Muscle of leg (tissue), 11 donors: ENCODE measurements around the gene MIER2. TPM values are rescaled to one million over a fixed set of nuclear protein-coding genes. Genes with fewer than 3 reads are reported as not detected.
"Not testable (repeated sequence)": the region's sequence is repeated elsewhere in the genome, so short reads cannot be mapped to it uniquely, and the experiment has no call there.

Source experiments
- DNase-seq: peaks from one replicate; pipeline ENCODE4 v3.0.0; 2013
- H3K27ac ChIP-seq: one replicate; pipeline ENCODE4 v1.5.1; 2013; ENCODE audit warnings: mild to moderate bottlenecking, low read length, control low read depth
- H3K27me3 ChIP-seq: one replicate; pipeline ENCODE4 v1.6.1; 2013; ENCODE audit warnings: low read length; ENCODE audit not compliant: control insufficient read depth, insufficient read depth
- H3K36me3 ChIP-seq: one replicate; pipeline ENCODE4 v1.6.1; 2013; ENCODE audit warnings: low read length; ENCODE audit not compliant: control insufficient read depth, insufficient read depth
- H3K4me1 ChIP-seq: one replicate; pipeline ENCODE4 v1.6.1; 2013; ENCODE audit warnings: low read length; ENCODE audit not compliant: control insufficient read depth, insufficient read depth
- H3K4me3 ChIP-seq: one replicate; pipeline ENCODE4 v1.5.1; 2013; ENCODE audit warnings: low read length, control low read depth
- H3K9me3 ChIP-seq: replicated peaks from 2 replicates; pipeline ENCODE4 v1.6.1; 2013; ENCODE audit warnings: low read depth, low read length; ENCODE audit not compliant: control insufficient read depth
- WGBS: methylation state at CpG from one replicate; pipeline ENCODE4 v1.1.5; 2013; ENCODE audit warnings: missing lambda C conversion rate; ENCODE audit not compliant: insufficient coverage; 5-methylcytosine and 5-hydroxymethylcytosine counted together
- polyA plus RNA-seq, 8 donors: library from polyadenylated mRNA; unstranded; fragments of 120-200 nt; gene quantifications; one replicate each; pipeline versions ENCODE4 v1.2.1 to v1.2.3, GENCODE V29; 2013; ENCODE audit warnings: inconsistent platforms in 1 of 8, low replicate concordance in 1 of 8; ENCODE audit not compliant: insufficient read length in 8 of 8, insufficient read depth in 1 of 8
- total RNA-seq: library from RNA; stranded (reverse); fragments of 120-200 nt; gene quantifications from one replicate; pipeline ENCODE4 v1.2.4, GENCODE V29; 2013

Gene MIER2
- total and polyA plus RNA-seq, 9 donors: 17.2 to 33.5 (median 28.8) TPM

DNA sequence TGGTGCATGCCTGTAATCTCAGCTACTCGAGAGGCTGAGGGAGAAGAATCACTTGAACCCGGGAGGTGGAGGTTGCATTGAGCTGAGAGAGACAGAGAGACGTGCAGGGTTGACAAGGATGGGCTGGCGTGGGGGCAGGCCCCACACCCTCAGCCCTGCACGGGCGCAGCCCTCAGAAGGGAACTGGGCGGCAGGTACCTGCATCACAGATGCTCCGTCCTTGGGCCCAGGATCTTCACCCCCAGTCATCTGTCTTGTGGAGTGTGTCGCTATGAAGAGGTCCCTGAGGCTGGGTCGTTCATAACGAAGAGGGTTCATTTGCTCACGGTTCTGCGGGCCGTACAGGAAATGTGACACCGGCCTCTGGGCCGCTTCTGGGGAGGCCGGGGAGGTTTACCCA, 44.1 kb upstream of the MIER2 start:
- Histone ChIP-seq H3K9me3 (no peaks in the 10 kb centered on the region), H3K27me3 (peaks cover 3% of the 10 kb centered on the region), H3K4me1 (peaks cover 7% of the 10 kb centered on the region), H3K27ac (no peak overlapping the region), H3K4me3 (no peak overlapping the region), H3K36me3 (no peaks in the 10 kb centered on the region)
- 75% methylated on average over 16 of the region's 17 CpGs for WGBS
- no peak for DNase-seq

DNA sequence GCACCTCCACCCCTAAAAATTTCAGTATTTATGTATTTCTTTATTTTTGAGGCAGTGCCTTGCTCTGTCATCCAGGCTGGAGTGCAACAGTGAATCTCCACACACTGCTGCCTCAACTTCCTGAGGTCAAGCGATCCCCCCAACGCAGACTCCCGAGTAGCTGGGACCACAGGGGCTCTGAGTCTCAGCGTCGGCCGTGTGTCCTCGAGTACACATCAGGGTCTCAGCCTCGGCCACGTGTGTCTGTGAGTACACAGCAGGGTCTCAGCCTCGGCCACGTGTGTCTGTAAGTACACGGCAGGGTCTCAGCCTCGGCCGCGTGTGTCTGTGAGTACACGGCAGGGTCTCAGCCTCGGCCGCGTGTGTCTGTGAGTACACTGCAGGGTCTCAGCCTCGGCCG, 43.2 kb upstream of the MIER2 start:
- DNase-seq: no peak
- Histone ChIP-seq H3K4me3 (no peak overlapping the region), H3K27ac (no peak overlapping the region), H3K9me3 (no peaks in the 10 kb centered on the region), H3K4me1 (peaks cover 7% of the 10 kb centered on the region), H3K36me3 (no peaks in the 10 kb centered on the region), H3K27me3 (peaks cover 10% of the 10 kb centered on the region)
- WGBS: 89% methylated on average over 9 of the region's 21 CpGs

DNA sequence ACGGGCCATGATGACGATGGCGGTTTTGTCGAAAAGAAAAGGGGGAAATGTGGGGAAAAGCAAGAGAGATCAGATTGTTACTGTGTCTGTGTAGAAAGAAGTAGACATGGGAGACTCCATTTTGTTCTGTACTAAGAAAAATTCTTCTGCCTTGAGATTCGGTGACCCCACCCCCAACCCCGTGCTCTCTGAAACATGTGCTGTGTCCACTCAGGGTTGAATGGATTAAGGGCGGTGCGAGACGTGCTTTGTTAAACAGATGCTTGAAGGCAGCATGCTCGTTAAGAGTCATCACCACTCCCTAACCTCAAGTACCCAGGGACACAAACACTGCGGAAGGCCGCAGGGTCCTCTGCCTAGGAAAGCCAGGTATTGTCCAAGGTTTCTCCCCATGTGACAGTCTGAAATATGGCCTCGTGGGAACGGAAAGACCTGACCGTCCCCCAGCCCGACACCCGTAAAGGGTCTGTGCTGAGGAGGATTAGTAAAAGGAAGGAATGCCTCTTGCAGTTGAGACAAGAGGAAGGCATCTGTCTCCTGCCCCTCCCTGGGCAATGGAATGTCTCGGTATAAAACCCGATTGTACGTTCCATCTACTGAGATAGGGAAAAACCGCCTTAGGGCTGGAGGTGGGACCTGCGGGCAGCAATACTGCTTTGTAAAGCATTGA, 42.2 kb upstream of the MIER2 start:
- H3K4me1 ChIP-seq, H3K9me3 ChIP-seq, H3K4me3 ChIP-seq, H3K36me3 ChIP-seq, DNase-seq, H3K27ac ChIP-seq: not testable (repeated sequence)
- no CpG with 5 or more reads among the region's 22 CpGs for WGBS
- peaks cover 10% of the 10 kb centered on the region for H3K27me3 ChIP-seq

DNA sequence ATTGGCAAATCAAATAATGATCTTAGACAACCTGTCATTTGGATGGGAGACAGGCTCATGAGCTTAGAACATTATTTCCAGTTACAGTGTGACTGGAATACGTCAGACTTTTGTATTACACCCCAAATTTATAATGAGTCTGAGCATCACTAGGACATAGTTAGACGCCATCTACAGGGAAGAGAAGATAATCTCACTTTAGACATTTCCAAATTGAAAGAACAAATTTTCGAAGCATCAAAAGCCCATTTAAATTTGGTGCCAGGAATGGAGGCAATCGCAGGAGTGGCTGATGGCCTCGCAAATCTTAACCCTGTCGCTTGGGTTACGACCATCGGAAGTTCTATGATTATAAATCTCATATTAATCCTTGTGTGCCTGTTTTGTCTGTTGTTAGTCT, 41.6 kb upstream of the MIER2 start:
- H3K36me3 ChIP-seq, H3K9me3 ChIP-seq, H3K27ac ChIP-seq, DNase-seq, H3K4me1 ChIP-seq, H3K4me3 ChIP-seq: not testable (repeated sequence)
- peaks cover 10% of the 10 kb centered on the region for H3K27me3 ChIP-seq
- no CpG with 5 or more reads among the region's 8 CpGs for WGBS

DNA sequence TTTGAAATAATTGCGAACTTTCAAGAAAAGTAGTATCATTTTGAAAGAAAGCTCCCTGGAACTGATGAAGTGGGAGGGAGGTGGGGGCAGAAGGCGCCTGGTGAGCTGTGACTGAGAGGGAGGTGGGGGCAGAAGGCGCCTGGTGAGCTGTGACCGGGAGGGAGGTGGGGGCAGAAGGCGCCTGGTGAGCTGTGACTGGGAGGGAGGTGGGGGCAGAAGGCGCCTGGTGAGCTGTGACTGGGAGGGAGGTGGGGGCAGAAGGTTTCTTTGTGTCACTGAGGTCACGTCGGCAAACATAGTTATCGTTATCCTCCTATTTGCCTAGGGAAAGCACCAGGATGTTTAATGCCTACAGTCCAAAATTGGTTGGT, 40.2 kb upstream of the MIER2 start:
- Histone ChIP-seq H3K27ac (no peak overlapping the region), H3K27me3 (peaks cover 10% of the 10 kb centered on the region), H3K4me1 (peaks cover 5% of the 10 kb centered on the region), H3K4me3 (no peak overlapping the region), H3K36me3 (no peaks in the 10 kb centered on the region), H3K9me3 (no peaks in the 10 kb centered on the region)
- 95% methylated on average over 4 of the region's 9 CpGs for WGBS
- no peak for DNase-seq

DNA sequence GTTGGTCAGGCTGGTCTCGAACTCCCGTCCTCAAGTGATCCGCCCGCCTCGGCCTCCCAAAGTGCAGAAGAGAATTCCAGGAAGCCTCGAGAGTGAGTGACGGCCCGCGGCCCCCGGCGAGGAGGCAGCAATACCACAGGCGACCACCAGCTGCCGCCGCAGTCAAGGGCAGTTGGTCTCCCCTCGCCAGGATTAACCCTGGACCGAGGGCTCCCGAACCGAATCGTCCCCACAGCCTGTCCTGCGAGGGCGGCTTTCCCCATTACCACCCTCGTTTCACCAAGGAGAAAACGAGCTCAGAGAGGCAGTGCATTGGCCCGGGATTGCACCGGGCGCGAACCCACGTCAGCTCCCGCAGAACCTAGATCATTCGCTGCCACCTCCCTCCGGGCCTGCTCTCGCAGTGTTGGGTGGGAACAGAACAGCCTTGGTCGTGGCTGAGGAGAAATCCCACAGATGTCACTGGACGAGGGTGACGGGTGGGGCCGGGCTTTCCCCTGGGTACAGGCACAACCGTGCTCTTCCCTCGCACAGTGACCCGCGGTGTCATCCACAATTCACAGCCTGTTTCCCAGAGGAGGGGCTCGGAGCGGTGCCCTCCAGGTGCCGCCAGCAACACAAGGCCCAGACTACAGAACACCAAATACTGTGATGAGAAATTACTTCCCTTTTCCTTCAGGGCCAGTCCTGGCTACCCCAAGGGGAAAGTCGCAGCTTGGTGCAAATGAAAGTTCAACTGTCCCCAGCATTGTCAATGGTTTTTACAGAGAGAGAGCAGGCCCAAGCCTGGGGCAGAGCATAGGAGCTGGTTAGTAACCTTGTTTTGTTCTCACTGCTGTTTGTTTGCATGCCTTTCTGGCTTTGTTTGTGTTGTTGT, 39.6 kb upstream of the MIER2 start:
- WGBS: 23% methylated on average over 37 of the region's 44 CpGs
- peak; percentile 38 for DNase-seq
- H3K9me3 ChIP-seq: no peaks in the 10 kb centered on the region
- H3K27me3 ChIP-seq: peaks cover 10% of the 10 kb centered on the region
- no peak overlapping the region for H3K4me3 ChIP-seq
- H3K27ac ChIP-seq: no peak overlapping the region
- H3K4me1 ChIP-seq: peaks cover 5% of the 10 kb centered on the region
- H3K36me3 ChIP-seq: no peaks in the 10 kb centered on the region

DNA sequence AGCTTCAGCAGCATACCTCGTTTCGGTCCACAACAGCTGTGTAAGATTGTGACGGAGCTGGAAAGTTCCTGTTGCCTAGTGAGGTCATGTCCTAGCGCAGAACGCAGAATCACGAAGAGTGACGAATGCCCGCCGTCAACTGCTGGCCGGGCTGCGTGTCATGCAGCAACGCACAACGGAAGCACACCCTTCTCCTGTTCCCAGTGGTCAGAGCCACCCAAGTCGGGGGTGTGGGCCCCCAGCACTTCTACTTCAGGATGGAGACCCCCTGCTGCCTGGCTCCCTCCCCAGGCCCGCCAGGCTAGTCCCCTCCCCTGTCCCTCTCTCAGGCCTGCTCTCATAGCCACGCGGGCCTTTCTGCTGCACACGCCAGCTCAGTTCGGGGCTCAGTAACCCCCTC, 38.4 kb upstream of the MIER2 start:
- DNase-seq: no peak
- H3K4me3 ChIP-seq: no peak overlapping the region
- WGBS: 81% methylated on average over 19 of the region's 19 CpGs

GRCh38 chr19:382578-382977, 38.0 kb upstream of the MIER2 start:
- not testable (repeated sequence) for H3K9me3 ChIP-seq, H3K27ac ChIP-seq, H3K4me3 ChIP-seq, H3K36me3 ChIP-seq, H3K4me1 ChIP-seq, H3K27me3 ChIP-seq, DNase-seq
- WGBS: 76% methylated on average over 4 of the region's 9 CpGs

More for the DNA sequence above, 38.4 kb upstream of the MIER2 start:
- H3K27ac ChIP-seq: no peak overlapping the region
- H3K27me3 ChIP-seq: peaks cover 10% of the 10 kb centered on the region
- no peaks in the 10 kb centered on the region for H3K36me3 ChIP-seq
- H3K4me1 ChIP-seq: peaks cover 5% of the 10 kb centered on the region
- no peaks in the 10 kb centered on the region for H3K9me3 ChIP-seq

- 74% methylated on average over 8 of the region's 11 CpGs for WGBS
- H3K4me3 ChIP-seq: not testable (repeated sequence)
Measured at GRCh38 chr19:381901-382300, 37.3 kb upstream of the MIER2 start.

DNA sequence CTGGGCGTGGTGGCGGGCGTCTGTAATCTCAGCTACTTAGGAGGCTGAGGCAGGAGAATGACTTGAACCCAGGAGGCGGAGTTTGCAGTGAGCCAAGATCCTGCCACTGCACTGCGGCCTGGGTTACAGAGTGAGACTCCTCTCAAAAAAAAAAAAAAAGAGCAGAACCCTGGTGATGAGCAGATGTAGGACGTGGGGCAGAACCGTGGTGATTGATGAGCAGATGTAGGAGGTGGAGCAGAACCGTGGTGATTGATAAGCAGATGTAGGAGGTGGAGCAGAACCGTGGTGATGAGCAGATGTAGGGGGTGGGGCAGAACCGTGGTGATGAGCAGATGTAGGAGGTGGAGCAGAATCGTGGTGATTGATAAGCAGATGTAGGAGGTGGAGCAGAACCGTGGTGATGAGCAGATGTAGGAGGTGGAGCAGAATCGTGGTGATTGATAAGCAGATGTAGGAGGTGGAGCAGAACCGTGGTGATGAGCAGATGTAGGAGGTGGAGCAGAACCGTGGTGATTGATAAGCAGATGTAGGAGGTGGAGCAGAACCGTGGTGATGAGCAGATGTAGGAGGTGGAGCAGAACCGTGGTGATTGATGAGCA, 36.1 kb upstream of the MIER2 start:
- not testable (repeated sequence) for H3K9me3 ChIP-seq, H3K36me3 ChIP-seq, H3K4me3 ChIP-seq, DNase-seq, H3K4me1 ChIP-seq, H3K27ac ChIP-seq
- peaks cover 11% of the 10 kb centered on the region for H3K27me3 ChIP-seq
- 88% methylated on average over 5 of the region's 17 CpGs for WGBS

More at GRCh38 chr19:381901-382300, 37.3 kb upstream of the MIER2 start:
- not testable (repeated sequence) for H3K4me1 ChIP-seq, H3K27me3 ChIP-seq, H3K36me3 ChIP-seq, H3K27ac ChIP-seq, DNase-seq, H3K9me3 ChIP-seq
